K562 (cell line): ENCODE data around the gene POLD4. TPM values are rescaled to one million over a fixed set of nuclear protein-coding genes. Genes with fewer than 3 reads are reported as not detected.

Experiments used
- BCL6 ChIP-seq: fragments of 250-450 bp; sonication (Bioruptor Pico); IDR thresholded peaks from 2 replicates; pipeline ENCODE4 v1.4.0; 2020
- CGGBP1 ChIP-seq: fragments of 250-450 bp; sonication (Bioruptor Pico); IDR thresholded peaks from 2 replicates; pipeline ENCODE4 v1.9.0; 2021; ENCODE audit warnings: mild to moderate bottlenecking
- FOXM1 ChIP-seq, 2 experiments: fragments of 450-650 bp in 1 of 2; sonication (generic) in 1 of 2; formaldehyde crosslinking in 1 of 2; IDR thresholded peaks; 2 replicates each; pipeline versions ENCODE4 v1.6.1 to v1.9.0; 2017 to 2022; ENCODE audit warnings: low read depth in 2 of 2, mild to moderate bottlenecking in 2 of 2, missing genetic modification reagents in 1 of 2, moderate library complexity in 1 of 2
- GABPB1 ChIP-seq: sonication (generic); formaldehyde crosslinking; IDR thresholded peaks from 2 replicates; pipeline ENCODE4 v1.8.0; 2022; ENCODE audit warnings: mild to moderate bottlenecking, missing genetic modification reagents
- IRF9 ChIP-seq: fragments of 450-650 bp; IDR thresholded peaks from 2 replicates; pipeline ENCODE4 v1.6.1; 2016; ENCODE audit warnings: missing biosample characterization, missing genetic modification characterization
- SMARCB1 ChIP-seq: IDR thresholded peaks from 2 replicates; pipeline ENCODE4 v1.6.1; 2011; ENCODE audit warnings: improper control_type of control experiment, low read depth; ENCODE audit not compliant: insufficient read length
- TSHZ1 ChIP-seq: fragments of 250-450 bp; sonication (Bioruptor Pico); IDR thresholded peaks from 2 replicates; pipeline ENCODE4 v1.4.0; 2020; ENCODE audit warnings: mild to moderate bottlenecking, moderate library complexity
- ZFP91 ChIP-seq: sonication (generic); formaldehyde crosslinking; IDR thresholded peaks from 2 replicates; pipeline ENCODE4 v1.8.0; 2022; ENCODE audit warnings: mild to moderate bottlenecking, missing genetic modification reagents
- ZMIZ1 ChIP-seq, 2 experiments: fragments of 150-350 bp in 1 of 2; IDR thresholded peaks; 2 replicates each; pipeline ENCODE4 v1.6.1; 2012 to 2016; ENCODE audit warnings: low read depth in 2 of 2, low read length in 2 of 2, mild to moderate bottlenecking in 1 of 2, moderate library complexity in 1 of 2
- ZNF133 ChIP-seq: fragments of 250-450 bp; sonication (Bioruptor Pico); IDR thresholded peaks from 2 replicates; pipeline ENCODE4 v1.4.0; 2020; ENCODE audit warnings: mild to moderate bottlenecking
- ZNF655 ChIP-seq: fragments of 250-450 bp; sonication (Bioruptor Pico); IDR thresholded peaks from 2 replicates; pipeline ENCODE4 v1.5.0; 2021
- polyA plus RNA-seq, 8 experiments: library from polyadenylated mRNA; depleted of rRNA in 4 of 8; stranded (reverse) in 5 of 8; unstranded in 3 of 8; fragments of >200 nt; fragmentation: Nextera tagmentation in 2 of 8; fragmentation: Illumina TruSeq in 1 of 8; extraction: Ambion mirVana in 2 of 8; extraction: Trizol in 1 of 8; gene quantifications; 2 replicates each; pipeline versions ENCODE4 v1.2.1 to v1.2.3, GENCODE V29; 2011 to 2014; ENCODE audit warnings: inconsistent platforms in 1 of 8, missing spikeins in 1 of 8
- total RNA-seq, 7 experiments: library from RNA; depleted of rRNA in 6 of 7; stranded (reverse); fragments of >200 nt in 6 of 7; fragmentation: Illumina TruSeq in 2 of 7; extraction: Trizol in 2 of 7; gene quantifications; 2 replicates each; pipeline versions ENCODE4 v1.2.1 to v1.2.3, GENCODE V29; 2011 to 2021; ENCODE audit warnings: low replicate concordance in 1 of 7

Gene POLD4
- total and polyA plus RNA-seq, 9 of the 15 experiments (the other 6 are each of a cell fraction or from before 2014, with no cell fraction given): 5.8 to 64.5 (median 18.3) TPM

- TF ChIP-seq ZFP91 (CRISPR knock-in tag) (no peak), IRF9 (tag) (no peak), GABPB1 (no peak), SMARCB1 (peak; percentile 31), BCL6 (no peak), TSHZ1 (no peak), ZNF655 (CRISPR knock-in tag) (no peak), ZNF133 (0 out of 2 replicates have a peak, but pooled peaks have one; percentile 15), FOXM1 (IDR thresholded peaks at IDR 0.05; ENCODE audit: low read depth) (no peak), FOXM1 (CRISPR knock-in tag; IDR thresholded peaks at IDR 0.05; ENCODE audit: low read depth) (no peak), ZMIZ1 (IDR thresholded peaks at IDR 0.05; ENCODE audit: low read depth in 2 of 2, low read length in 2 of 2) (no peak), CGGBP1 (CRISPR knock-in tag) (no peak)
Measured at GRCh38 chr11:67379061-67380058, 26.0 kb upstream of the POLD4 start (continued).
